Measurements from ENCODE around the gene GIPR. TPM values are rescaled to one million over a fixed set of nuclear protein-coding genes. Genes with fewer than 3 reads are reported as not detected.

The GIPR gene
- total and polyA plus RNA-seq, 2 of the 13 experiments (the other 11 are each of a cell fraction or from before 2014, with no cell fraction given), result 0.15 to 1.2 TPM

DNA sequence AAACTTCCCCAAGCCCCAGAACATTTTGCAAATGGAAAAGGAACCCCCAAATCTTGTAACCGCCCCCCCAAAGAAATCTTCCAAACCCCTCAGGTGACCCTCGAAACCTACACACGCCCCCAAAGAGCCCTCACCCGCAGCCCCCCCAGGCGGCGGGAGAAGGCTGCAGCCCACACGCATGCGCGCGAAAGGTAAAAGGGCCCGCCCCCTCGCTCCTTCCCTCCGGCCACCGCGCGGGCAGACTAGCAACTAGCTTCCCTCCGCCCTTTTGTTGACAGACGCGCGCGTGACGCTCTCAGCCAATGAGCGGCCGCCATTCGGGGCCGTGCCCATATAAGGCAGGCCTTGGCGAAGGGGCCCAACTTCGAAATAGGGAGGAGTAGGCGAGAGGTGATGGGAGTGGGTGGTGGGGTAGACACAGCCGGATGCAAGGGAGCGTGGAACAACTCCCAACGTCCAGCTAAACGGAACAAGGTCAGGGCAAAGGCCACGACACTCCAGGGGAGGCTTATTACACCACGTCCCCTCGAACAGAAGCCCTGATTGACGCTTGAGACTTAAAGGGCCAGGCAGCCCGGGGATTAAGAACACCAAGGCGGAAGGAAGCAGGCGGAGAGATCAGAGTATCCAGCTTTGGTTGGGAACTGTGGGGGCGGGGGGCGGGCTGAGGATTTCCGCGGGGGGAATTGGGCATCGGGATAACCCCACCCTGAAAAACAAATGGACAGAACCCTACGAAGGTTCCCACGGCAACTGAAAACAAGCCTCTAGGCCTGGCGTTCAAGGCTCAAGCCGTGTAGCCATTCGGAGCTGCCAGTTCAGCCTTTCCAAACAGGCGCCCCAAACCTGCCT is 49.3 kb downstream of the GIPR start (continued):
- TF ChIP-seq ZNF775 (CRISPR knock-in tag; IDR thresholded peaks at IDR 0.05; ENCODE audit: borderline replicate concordance) (peak; percentile 83; the same call in 1 of the 2 replicates), ZBTB38 (CRISPR knock-in tag; IDR thresholded peaks at IDR 0.05) (0 out of 2 replicates have a peak, but pooled peaks have one; percentile 60), ZHX2 (IDR thresholded peaks at IDR 0.05; ENCODE audit: low read depth) (peak; percentile 41; the same call in 1 of the 2 replicates), ZHX2 (CRISPR knock-in tag; IDR thresholded peaks at IDR 0.05; ENCODE audit: borderline replicate concordance) (no peak), WIZ (CRISPR knock-in tag; IDR thresholded peaks at IDR 0.05) (no peak; the same call in 1 of the 2 replicates), AKAP8 (CRISPR knock-in tag; IDR thresholded peaks at IDR 0.05) (0 out of 2 replicates have a peak, but pooled peaks have one; percentile 77), ZNF841 (CRISPR knock-in tag; IDR thresholded peaks at IDR 0.05; ENCODE audit: borderline replicate concordance) (no peak), FOSL2 (CRISPR knock-in tag; IDR thresholded peaks at IDR 0.05) (peak; percentile 69), TEAD3 (CRISPR knock-in tag; optimal IDR thresholded peaks at IDR 0.05; ENCODE audit: borderline replicate concordance) (peak; percentile 87), JARID2 (CRISPR knock-in tag; IDR thresholded peaks at IDR 0.05; ENCODE audit: insufficient replicate concordance) (no peak), ELF3 (CRISPR knock-in tag; IDR thresholded peaks at IDR 0.05) (peak; percentile 77), POGK (CRISPR knock-in tag; conservative IDR thresholded peaks at IDR 0.05) (no peak; the same call in 1 of the 2 replicates), ZFP82 (CRISPR knock-in tag; IDR thresholded peaks at IDR 0.05; ENCODE audit: borderline replicate concordance) (0 out of 2 replicates have a peak, but pooled peaks have one; percentile 36), FOXA3 (CRISPR knock-in tag; IDR thresholded peaks at IDR 0.05) (peak; percentile 84)
- TF ChIP-seq, protein P1, sequence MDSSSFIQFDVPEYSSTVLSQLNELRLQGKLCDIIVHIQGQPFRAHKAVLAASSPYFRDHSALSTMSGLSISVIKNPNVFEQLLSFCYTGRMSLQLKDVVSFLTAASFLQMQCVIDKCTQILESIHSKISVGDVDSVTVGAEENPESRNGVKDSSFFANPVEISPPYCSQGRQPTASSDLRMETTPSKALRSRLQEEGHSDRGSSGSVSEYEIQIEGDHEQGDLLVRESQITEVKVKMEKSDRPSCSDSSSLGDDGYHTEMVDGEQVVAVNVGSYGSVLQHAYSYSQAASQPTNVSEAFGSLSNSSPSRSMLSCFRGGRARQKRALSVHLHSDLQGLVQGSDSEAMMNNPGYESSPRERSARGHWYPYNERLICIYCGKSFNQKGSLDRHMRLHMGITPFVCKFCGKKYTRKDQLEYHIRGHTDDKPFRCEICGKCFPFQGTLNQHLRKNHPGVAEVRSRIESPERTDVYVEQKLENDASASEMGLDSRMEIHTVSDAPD (CRISPR knock-in tag; IDR thresholded peaks at IDR 0.05), result 0 out of 2 replicates have a peak, but pooled peaks have one; percentile 39
- TF ChIP-seq, protein P2, sequence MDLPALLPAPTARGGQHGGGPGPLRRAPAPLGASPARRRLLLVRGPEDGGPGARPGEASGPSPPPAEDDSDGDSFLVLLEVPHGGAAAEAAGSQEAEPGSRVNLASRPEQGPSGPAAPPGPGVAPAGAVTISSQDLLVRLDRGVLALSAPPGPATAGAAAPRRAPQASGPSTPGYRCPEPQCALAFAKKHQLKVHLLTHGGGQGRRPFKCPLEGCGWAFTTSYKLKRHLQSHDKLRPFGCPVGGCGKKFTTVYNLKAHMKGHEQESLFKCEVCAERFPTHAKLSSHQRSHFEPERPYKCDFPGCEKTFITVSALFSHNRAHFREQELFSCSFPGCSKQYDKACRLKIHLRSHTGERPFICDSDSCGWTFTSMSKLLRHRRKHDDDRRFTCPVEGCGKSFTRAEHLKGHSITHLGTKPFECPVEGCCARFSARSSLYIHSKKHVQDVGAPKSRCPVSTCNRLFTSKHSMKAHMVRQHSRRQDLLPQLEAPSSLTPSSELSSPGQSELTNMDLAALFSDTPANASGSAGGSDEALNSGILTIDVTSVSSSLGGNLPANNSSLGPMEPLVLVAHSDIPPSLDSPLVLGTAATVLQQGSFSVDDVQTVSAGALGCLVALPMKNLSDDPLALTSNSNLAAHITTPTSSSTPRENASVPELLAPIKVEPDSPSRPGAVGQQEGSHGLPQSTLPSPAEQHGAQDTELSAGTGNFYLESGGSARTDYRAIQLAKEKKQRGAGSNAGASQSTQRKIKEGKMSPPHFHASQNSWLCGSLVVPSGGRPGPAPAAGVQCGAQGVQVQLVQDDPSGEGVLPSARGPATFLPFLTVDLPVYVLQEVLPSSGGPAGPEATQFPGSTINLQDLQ (CRISPR knock-in tag; IDR thresholded peaks at IDR 0.05), result 0 out of 2 replicates have a peak, but pooled peaks have one; percentile 58
